Endothelial cell of umbilical vein (primary cell): Measurements from ENCODE around the gene ITIH3. TPM values are rescaled to one million over a fixed set of nuclear protein-coding genes. Genes with fewer than 3 reads are reported as not detected.

ENCODE experiments used
- BruUV-seq: library from RNA; stranded (reverse); fragments of 400-500 nt; replicated peaks from 2 replicates; lab custom pipeline; 2021; lab: Mats Ljungman, UMichigan
- CTCF ChIA-PET: fragments of 300-600, 350-600 bp; sonication (Branson Sonifier 250); formaldehyde crosslinking; loops from one replicate; lab custom pipeline; 2021; ENCODE audit warnings: antibody characterized with exemption, inconsistent platforms; lab: Charles Lee
- POLR2A ChIA-PET: fragments of 300-600, 350-600 bp; sonication (Branson Sonifier 250); formaldehyde crosslinking; loops from one replicate; lab custom pipeline; 2021; ENCODE audit warnings: antibody characterized with exemption, inconsistent platforms; lab: Charles Lee
- DNase-seq: peaks from one replicate; pipeline ENCODE4 v3.0.0-alpha.2; 2011; ENCODE audit warnings: low read depth, low spot score
- FAIRE-seq: peaks from 2 replicates; lab custom pipeline; 2011; peaks lifted over from hg19 to GRCh38; lab: Jason Lieb, UNC
- H2AFZ ChIP-seq: 2 replicates; pipeline ENCODE4 v1.6.0; 2012; ENCODE audit warnings: low read depth, low read length, control low read depth, inconsistent platforms
- H3K27ac ChIP-seq: 2 replicates; pipeline ENCODE4 v1.5.1; 2011; ENCODE audit warnings: low read depth, mild to moderate bottlenecking, control low read depth, low read length, moderate library complexity; ENCODE audit not compliant: insufficient read depth
- H3K27me3 ChIP-seq, 2 experiments: 2 replicates each; pipeline versions ENCODE4 v1.6.0 to v1.6.1; 2011; ENCODE audit warnings: low read length in 2 of 2, mixed read lengths in 1 of 2; ENCODE audit not compliant: control insufficient read depth in 2 of 2, insufficient read depth in 2 of 2
- H3K36me3 ChIP-seq, 2 experiments: 2 replicates in 1 of 2; 3 replicates in 1 of 2; pipeline ENCODE4 v1.5.1; 2011; ENCODE audit warnings: low read length in 2 of 2, mild to moderate bottlenecking in 1 of 2, moderate library complexity in 1 of 2; ENCODE audit not compliant: control insufficient read depth in 2 of 2, insufficient read depth in 2 of 2; ENCODE audit errors: extremely low read depth in 1 of 2
- H3K4me1 ChIP-seq: 3 replicates; pipeline ENCODE4 v1.5.1; 2011; ENCODE audit warnings: mild to moderate bottlenecking, low read length; ENCODE audit not compliant: control insufficient read depth, insufficient read depth; ENCODE audit errors: extremely low read depth
- H3K4me2 ChIP-seq: 2 replicates; pipeline ENCODE4 v1.6.1; 2011; ENCODE audit warnings: low read length, control low read depth, mixed read lengths; ENCODE audit not compliant: insufficient read depth
- H3K4me3 ChIP-seq, 3 experiments: fragments of 200-600 bp in 1 of 3; sonication (generic), shearing (Covaris generic) in 1 of 3; replicated peaks in 1 of 3; 2 replicates each; pipeline ENCODE4 v1.5.1; 2011 to 2016; ENCODE audit warnings: control low read depth in 3 of 3, low read length in 3 of 3, mild to moderate bottlenecking in 2 of 3, inconsistent platforms in 1 of 3, low read depth in 1 of 3, moderate library complexity in 1 of 3; ENCODE audit not compliant: insufficient read depth in 1 of 3
- H3K79me2 ChIP-seq: 2 replicates; pipeline ENCODE4 v1.6.0; 2012; ENCODE audit warnings: low read length, inconsistent platforms; ENCODE audit not compliant: control insufficient read depth, insufficient read depth
- H3K9ac ChIP-seq: replicated peaks from 2 replicates; pipeline ENCODE3; 2011; ENCODE audit warnings: low read length, control low read depth; ENCODE audit not compliant: insufficient read depth; ENCODE audit errors: extremely low read depth
- H3K9me1 ChIP-seq: replicated peaks from 3 replicates; pipeline ENCODE4 v1.6.0; 2011; ENCODE audit warnings: mild to moderate bottlenecking, low read length; ENCODE audit not compliant: control insufficient read depth, insufficient read depth; ENCODE audit errors: extremely low read depth
- H3K9me3 ChIP-seq: replicated peaks from 2 replicates; pipeline ENCODE4 v1.5.1; 2012; ENCODE audit warnings: low read length, inconsistent platforms; ENCODE audit not compliant: control insufficient read depth, insufficient read depth
- H4K20me1 ChIP-seq: replicated peaks from 2 replicates; pipeline ENCODE3; 2011; ENCODE audit warnings: mild to moderate bottlenecking, low read length; ENCODE audit not compliant: control insufficient read depth, insufficient read depth; ENCODE audit errors: extremely low read depth
- CTCF ChIP-seq, 2 donors: IDR thresholded peaks; 1 replicate in 1 of 2; 2 replicates in 1 of 2; pipeline ENCODE4 v1.5.1; 2011; ENCODE audit warnings: low read length in 2 of 2, mild to moderate bottlenecking in 2 of 2, moderate library complexity in 2 of 2, control low read depth in 1 of 2, inconsistent platforms in 1 of 2, low read depth in 1 of 2; ENCODE audit not compliant: insufficient read depth in 1 of 2; ENCODE audit errors: extremely low read depth in 1 of 2
- EZH2 ChIP-seq: IDR thresholded peaks from 2 replicates; pipeline ENCODE4 v1.6.1; 2012; ENCODE audit warnings: borderline replicate concordance, low read depth, mild to moderate bottlenecking, moderate library complexity, low read length, inconsistent platforms; ENCODE audit not compliant: severe bottlenecking
- FOS ChIP-seq: IDR thresholded peaks from 2 replicates; pipeline ENCODE4 v1.6.1; 2011; ENCODE audit warnings: mild to moderate bottlenecking, low read length, moderate library complexity, borderline replicate concordance; ENCODE audit not compliant: insufficient read depth
- GATA2 ChIP-seq: IDR thresholded peaks from 2 replicates; pipeline ENCODE4 v1.7.0; 2011; ENCODE audit warnings: low read depth, mild to moderate bottlenecking, moderate library complexity, mixed read lengths, low read length; ENCODE audit not compliant: insufficient read length, insufficient read depth
- JUN ChIP-seq: IDR thresholded peaks from 2 replicates; pipeline ENCODE4 v1.6.1; 2011; ENCODE audit warnings: borderline replicate concordance, low read depth; ENCODE audit not compliant: insufficient read length, insufficient read depth
- MAX ChIP-seq: IDR thresholded peaks from 2 replicates; pipeline ENCODE4 v1.6.1; 2011; ENCODE audit not compliant: insufficient read depth, insufficient read length
- MYC ChIP-seq: IDR thresholded peaks from one replicate; pipeline ENCODE4 v1.6.1; 2011; ENCODE audit warnings: mild to moderate bottlenecking, low read depth, low read length
- POLR2A ChIP-seq: IDR thresholded peaks from 2 replicates; pipeline ENCODE4 v1.6.1; 2012; ENCODE audit warnings: low read depth, mild to moderate bottlenecking, control low read depth, low read length
- POLR2AphosphoS5 ChIP-seq: IDR thresholded peaks from 2 replicates; pipeline ENCODE4 v1.6.1; 2012; ENCODE audit warnings: low read depth, mild to moderate bottlenecking, control low read depth, low read length, moderate library complexity; ENCODE audit not compliant: insufficient read depth
- dilution Hi-C: fragments of 300-500 bp; cut with MboI; formaldehyde crosslinking; loops from one replicate; pipeline ENCODE4 v1.15.0; 2019; ENCODE audit warnings: low sequenced_read_pairs; ENCODE audit not compliant: extremely low pct_ligation_motif_present
- intact Hi-C: fragments of 100-400 bp; cut with micrococcal nuclease; formaldehyde crosslinking; loops from one replicate; pipeline ENCODE4 v1.10.0; 2022
- polyA plus RNA-seq, 4 experiments: library from polyadenylated mRNA; depleted of rRNA in 3 of 4; stranded (reverse) in 3 of 4; unstranded in 1 of 4; fragments of >200 nt; gene quantifications; 2 replicates each; pipeline versions ENCODE4 v1.2.1 to v1.2.3, GENCODE V29; 2011 to 2012; ENCODE audit warnings: missing spikeins in 1 of 4
- total RNA-seq: library from RNA; stranded (reverse); gene quantifications from 2 replicates; pipeline ENCODE4 v1.2.3, GENCODE V29; 2021

The ITIH3 gene
- total and polyA plus RNA-seq, 2 donors (not counting 3 experiments of a cell fraction or from before 2014, with no cell fraction given), result not detected

- H3K9me3 ChIP-seq, result no peaks in the 10 kb centered on the region
- no peaks in the 10 kb centered on the region for H3K4me1 ChIP-seq
- no peak overlapping the region for H2AFZ ChIP-seq
- CTCF ChIA-PET, result interaction anchor here (1.4 kb wide), 1 partner anchor 10 kb away, joined by 3 read pairs; no protein-coding TSS in a partner anchor
- no TSS peak for BruUV-seq
- DNase-seq (no peak), FAIRE-seq (no peak)
- H4K20me1 ChIP-seq, result no peaks in the 10 kb centered on the region
- dilution Hi-C loops, result no loop called here
- no peak overlapping the region for H3K4me3 ChIP-seq
- no peaks in the 10 kb centered on the region for H3K27me3 ChIP-seq
- H3K9ac ChIP-seq, result no peak overlapping the region
- POLR2A ChIA-PET, result no interaction called here
- intact Hi-C loops, result no loop called here
- TF ChIP-seq POLR2A (no peak), MYC (no peak), MAX (no peak), FOS (no peak), JUN (no peak), GATA2 (no peak), POLR2AphosphoS5 (no peak), EZH2 (no peak), CTCF (IDR thresholded peaks at IDR 0.05; ENCODE audit: extremely low read depth in 1 of 2, insufficient read depth in 1 of 2, low read depth in 1 of 2, low read length in 2 of 2) (no peak)
- H3K27ac ChIP-seq, result no peak overlapping the region
- no peak overlapping the region for H3K4me2 ChIP-seq
- no peaks in the 10 kb centered on the region for H3K36me3 ChIP-seq
- H3K9me1 ChIP-seq, result no peaks in the 10 kb centered on the region
- H3K79me2 ChIP-seq, result no peaks in the 10 kb centered on the region
These were observed 5.5 kb upstream of the ITIH3 start for GRCh38 chr3:52788890-52789745.
